GM12878 (cell line): Measurements from ENCODE around the gene DNAJC17.

Experiments
- BMI1 ChIP-seq: fragments of 450-650 bp; IDR thresholded peaks from 2 replicates; pipeline ENCODE4 v1.6.1; 2016; ENCODE audit warnings: mild to moderate bottlenecking, moderate library complexity, borderline replicate concordance
- EGR1 ChIP-seq, 2 experiments: IDR thresholded peaks; 1 replicate in 1 of 2; 2 replicates in 1 of 2; pipeline ENCODE4 v1.6.1; 2011 to 2012; ENCODE audit warnings: low read depth in 2 of 2, low read length in 2 of 2, borderline replicate concordance in 1 of 2, mild to moderate bottlenecking in 1 of 2, moderate library complexity in 1 of 2
- POLR2AphosphoS5 ChIP-seq: IDR thresholded peaks from 2 replicates; pipeline ENCODE4 v1.6.1; 2011; ENCODE audit warnings: mild to moderate bottlenecking, low read length, inconsistent platforms
- TCF12 ChIP-seq: IDR thresholded peaks from 2 replicates; pipeline ENCODE4 v1.6.1; 2011; ENCODE audit warnings: low read depth, mild to moderate bottlenecking, low read length

DNA sequence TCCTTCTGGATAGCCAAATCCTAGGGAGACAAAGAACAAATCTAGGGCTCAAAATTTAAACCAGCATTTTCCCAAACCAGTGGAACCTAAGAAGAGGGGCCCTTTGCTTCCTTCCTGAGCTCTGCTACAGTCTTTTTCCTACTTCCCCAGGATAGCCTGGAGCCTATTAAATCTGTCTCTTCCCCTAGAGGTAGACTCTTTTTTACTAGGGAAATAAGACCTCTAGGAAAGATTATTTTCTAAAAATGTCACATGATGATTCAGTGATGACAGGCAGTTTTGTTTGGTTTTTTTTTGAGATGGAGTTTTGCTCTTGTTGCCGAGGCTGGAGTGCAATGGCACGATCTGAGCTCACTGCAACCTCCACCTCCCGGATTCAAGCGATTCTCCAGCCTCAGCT lies 70.7 kb downstream of the DNAJC17 start:
- TF ChIP-seq BMI1 (no peak), TCF12 (no peak), EGR1 (IDR thresholded peaks at IDR 0.05; ENCODE audit: borderline replicate concordance in 1 of 2, low read depth in 2 of 2, low read length in 2 of 2) (no peak), POLR2AphosphoS5 (no peak)
